Measurements from ENCODE around the gene SFN. TPM values are rescaled to one million over a fixed set of nuclear protein-coding genes. Genes with fewer than 3 reads are reported as not detected.
A peak's percentile ranks its signal among the peaks of the same experiment; 100 is the strongest.

The SFN gene
- total RNA-seq, 1 donor from 2014 or later: 47.5 TPM

- TF ChIP-seq CTCF (IDR thresholded peaks at IDR 0.05): no peak
- Histone ChIP-seq H3K36me3 (no peaks in the 10 kb centered on the region), H3K27me3 (ENCODE audit: low read depth) (no peaks in the 10 kb centered on the region), H3K9me3 (no peaks in the 10 kb centered on the region), H3K27ac (no peak overlapping the region), H3K4me1 (peaks cover 37% of the 10 kb centered on the region), H3K4me3 (no peak overlapping the region)
- intact Hi-C loops (cut with DNase I): no loop called here
- ATAC-seq (no peak), DNase-seq (no peak)
Observed at GRCh38 chr1:26824731-26825130, 38.2 kb upstream of the SFN start.

- intact Hi-C loops (cut with DNase I): no loop called here
- ATAC-seq: peak; percentile 90 to 93
- no peaks in the 10 kb centered on the region for H3K27me3 ChIP-seq (ENCODE audit: low read depth)
- peak within 1 kb of the TSS; percentile 85 for H3K27ac ChIP-seq
- peaks cover 3% of the 10 kb centered on the region for H3K36me3 ChIP-seq
- H3K4me1 ChIP-seq: peaks cover 42% of the 10 kb centered on the region
- DNase-seq: peak; percentile 80
- TF ChIP-seq CTCF (IDR thresholded peaks at IDR 0.05): peak; percentile 26
- H3K9me3 ChIP-seq: no peaks in the 10 kb centered on the region
- H3K4me3 ChIP-seq: peak within 1 kb of the TSS; percentile 67
Observed at GRCh38 chr1:26826261-26827105, 36.5 kb upstream of the SFN start, which contains the start of gene ZDHHC18. Gene ZDHHC18 (plus strand): TSS chr1:26826688. CDS start chr1:26826805, 117 bp downstream.

DNA sequence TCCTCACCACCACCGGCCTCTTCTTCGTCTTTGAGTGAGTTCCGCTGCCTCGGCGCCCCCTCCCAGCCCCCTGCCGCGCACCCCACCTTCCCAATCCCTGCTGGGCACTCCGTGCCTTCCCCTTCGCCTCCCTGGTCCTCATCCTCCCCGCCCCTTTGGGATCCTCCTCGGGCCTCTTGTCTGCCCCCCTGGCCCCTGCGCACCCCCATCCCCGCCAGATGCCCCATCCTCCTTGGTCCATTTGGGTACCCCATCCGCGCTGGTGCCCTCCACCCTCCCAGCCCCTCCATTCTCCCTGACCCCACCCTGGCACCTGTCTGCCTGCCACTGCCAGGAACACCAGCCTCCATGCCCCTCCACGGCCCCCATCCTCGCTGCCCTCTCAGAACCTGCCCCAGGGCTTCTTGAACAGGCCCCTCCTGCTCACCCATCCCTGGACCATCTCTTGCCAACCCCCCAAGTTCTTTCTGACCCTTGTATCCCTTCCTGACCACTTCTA lies 35.8 kb upstream of the SFN start:
- Histone ChIP-seq H3K27ac (peak overlapping the region; percentile 62), H3K27me3 (ENCODE audit: low read depth) (no peaks in the 10 kb centered on the region), H3K4me3 (peak overlapping the region; percentile 67), H3K9me3 (no peaks in the 10 kb centered on the region), H3K36me3 (peaks cover 10% of the 10 kb centered on the region), H3K4me1 (peaks cover 47% of the 10 kb centered on the region)
- intact Hi-C loops (cut with DNase I): no loop called here
- no peak for TF ChIP-seq CTCF (IDR thresholded peaks at IDR 0.05)
- DNase-seq (no peak), ATAC-seq (peak in 1 of 2 donors; percentile 2)

GRCh38 chr1:26827663-26828062 lies 35.3 kb upstream of the SFN start:
- no peaks in the 10 kb centered on the region for H3K9me3 ChIP-seq
- peaks cover 15% of the 10 kb centered on the region for H3K36me3 ChIP-seq
- H3K4me1 ChIP-seq: peaks cover 47% of the 10 kb centered on the region
- no peak for DNase-seq
- TF ChIP-seq CTCF (IDR thresholded peaks at IDR 0.05): no peak
- H3K27me3 ChIP-seq (ENCODE audit: low read depth): no peaks in the 10 kb centered on the region
- ATAC-seq: no peak
- intact Hi-C loops (cut with DNase I): no loop called here
- H3K4me3 ChIP-seq: peak overlapping the region; percentile 67
- H3K27ac ChIP-seq: peak overlapping the region; percentile 62

DNA sequence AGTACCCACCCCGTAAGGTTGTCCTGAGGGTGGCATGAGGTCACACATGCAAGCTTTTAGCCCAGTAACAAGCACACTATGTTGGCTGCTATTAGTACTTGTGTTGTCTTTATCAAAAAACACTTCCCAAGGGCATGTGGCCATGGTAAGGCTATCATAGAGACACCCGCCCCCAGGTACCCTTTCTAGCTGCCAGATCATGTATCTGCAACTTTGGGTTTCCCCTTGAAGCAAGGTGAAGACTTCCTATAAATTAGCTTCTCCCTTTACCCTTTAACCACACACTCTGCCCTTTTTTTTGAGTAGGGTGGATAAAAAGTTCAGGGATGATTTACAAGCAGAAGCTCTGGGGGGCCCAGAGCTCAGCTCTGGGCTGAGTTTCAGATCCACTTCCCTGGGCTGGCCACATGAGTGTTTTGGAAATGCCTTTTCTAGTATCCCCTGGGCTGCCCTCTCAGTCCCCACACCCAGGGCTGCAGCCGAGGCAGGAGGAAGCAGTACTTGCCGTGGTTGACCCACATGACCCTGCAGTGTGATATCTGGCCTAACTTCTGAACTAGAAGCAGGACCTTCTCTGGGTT lies 34.4 kb upstream of the SFN start:
- H3K36me3 ChIP-seq: peaks cover 23% of the 10 kb centered on the region
- no peak for TF ChIP-seq CTCF (IDR thresholded peaks at IDR 0.05)
- ATAC-seq (peak; percentile 23 to 41), DNase-seq (peak; percentile 69)
- intact Hi-C loops (cut with DNase I): no loop called here
- H3K4me3 ChIP-seq: peak overlapping the region; percentile 8
- no peaks in the 10 kb centered on the region for H3K9me3 ChIP-seq
- no peaks in the 10 kb centered on the region for H3K27me3 ChIP-seq (ENCODE audit: low read depth)
- H3K27ac ChIP-seq: peak overlapping the region; percentile 18
- peaks cover 47% of the 10 kb centered on the region for H3K4me1 ChIP-seq
